WERI-Rb-1 (cell line): Measurements from ENCODE around the gene NBAS.

Experiments used
- DNase-seq: peaks from one replicate; pipeline ENCODE4 v3.0.0-alpha.2; 2020
- H3K27ac ChIP-seq: fragments of 250-450 bp; sonication (Bioruptor Pico); 2 replicates; pipeline ENCODE4 v1.5.1; 2020; ENCODE audit warnings: mild to moderate bottlenecking, moderate library complexity
- H3K27me3 ChIP-seq: fragments of 250-450 bp; sonication (Bioruptor Pico); 2 replicates; pipeline ENCODE4 v1.5.1; 2021; ENCODE audit warnings: mild to moderate bottlenecking, low read depth, moderate library complexity; ENCODE audit not compliant: insufficient read depth, severe bottlenecking
- H3K36me3 ChIP-seq: fragments of 250-450 bp; sonication (Bioruptor Pico); 2 replicates; pipeline ENCODE4 v1.5.1; 2020; ENCODE audit warnings: mild to moderate bottlenecking, moderate library complexity
- H3K4me3 ChIP-seq: 2 replicates; pipeline ENCODE4 v1.5.1; 2011; ENCODE audit warnings: low read depth, mild to moderate bottlenecking, control low read depth, low read length
- H3K9me3 ChIP-seq: fragments of 250-450 bp; sonication (Bioruptor Pico); 2 replicates; pipeline ENCODE4 v1.5.1; 2021; ENCODE audit warnings: mild to moderate bottlenecking, moderate library complexity; ENCODE audit not compliant: severe bottlenecking
- CTCF ChIP-seq: IDR thresholded peaks from 2 replicates; pipeline ENCODE4 v1.5.1; 2011; ENCODE audit warnings: low read depth, mild to moderate bottlenecking, control low read depth, inconsistent platforms, low read length

Gene NBAS

GRCh38 chr2:15206419-15206818 is 354.7 kb downstream of the NBAS start:
- H3K9me3 ChIP-seq = peaks cover 2% of the 10 kb centered on the region
- H3K27me3 ChIP-seq = no peaks in the 10 kb centered on the region
- H3K4me3 ChIP-seq = no peak overlapping the region
- no peak for DNase-seq
- TF ChIP-seq CTCF = no peak
- H3K36me3 ChIP-seq = no peaks in the 10 kb centered on the region
- no peak overlapping the region for H3K27ac ChIP-seq

GRCh38 chr2:15205562-15205961 is 355.6 kb downstream of the NBAS start:
- DNase-seq = no peak
- no peak overlapping the region for H3K4me3 ChIP-seq
- H3K27ac ChIP-seq = no peak overlapping the region
- no peaks in the 10 kb centered on the region for H3K36me3 ChIP-seq
- no peak for TF ChIP-seq CTCF
- H3K27me3 ChIP-seq = no peaks in the 10 kb centered on the region
- H3K9me3 ChIP-seq = peaks cover 2% of the 10 kb centered on the region

GRCh38 chr2:15201009-15201408 is 360.1 kb downstream of the NBAS start:
- DNase-seq = no peak
- no peaks in the 10 kb centered on the region for H3K27me3 ChIP-seq
- H3K4me3 ChIP-seq = no peak overlapping the region
- peaks cover 2% of the 10 kb centered on the region for H3K9me3 ChIP-seq
- H3K36me3 ChIP-seq = no peaks in the 10 kb centered on the region
- TF ChIP-seq CTCF = no peak
- H3K27ac ChIP-seq = no peak overlapping the region

GRCh38 chr2:15200581-15200980 is 360.6 kb downstream of the NBAS start:
- no peak for TF ChIP-seq CTCF

GRCh38 chr2:15198051-15198450 is 363.1 kb downstream of the NBAS start:
- no peak for TF ChIP-seq CTCF
- Histone ChIP-seq H3K36me3 (no peaks in the 10 kb centered on the region), H3K27ac (no peak overlapping the region), H3K9me3 (no peaks in the 10 kb centered on the region), H3K4me3 (no peak overlapping the region), H3K27me3 (no peaks in the 10 kb centered on the region)
- DNase-seq = no peak

More at GRCh38 chr2:15200581-15200980, 360.6 kb downstream of the NBAS start:
- H3K27me3 ChIP-seq = no peaks in the 10 kb centered on the region
- H3K4me3 ChIP-seq = no peak overlapping the region
- DNase-seq = no peak
- H3K36me3 ChIP-seq = no peaks in the 10 kb centered on the region
- no peak overlapping the region for H3K27ac ChIP-seq
- H3K9me3 ChIP-seq = peaks cover 2% of the 10 kb centered on the region

- no peaks in the 10 kb centered on the region for H3K9me3 ChIP-seq
- no peak overlapping the region for H3K27ac ChIP-seq
- TF ChIP-seq CTCF = no peak
- H3K4me3 ChIP-seq = no peak overlapping the region
- no peaks in the 10 kb centered on the region for H3K27me3 ChIP-seq
- H3K36me3 ChIP-seq = no peaks in the 10 kb centered on the region
- DNase-seq = no peak
Measured at GRCh38 chr2:15195813-15196212, 365.3 kb downstream of the NBAS start.
